ENCODE measurements around the gene CLPTM1. TPM values are rescaled to one million over a fixed set of nuclear protein-coding genes. Genes with fewer than 3 reads are reported as not detected.

CLPTM1 gene
- total RNA-seq, 1 experiment from 2014 or later: 82.0 TPM

GRCh38 chr19:45016388-45017314 is 61.5 kb downstream of the CLPTM1 start:
- no peak overlapping the region for H3K27ac ChIP-seq (ENCODE audit: insufficient read length, low read depth, low read length)
- no peak overlapping the region for H3K9ac ChIP-seq (ENCODE audit: extremely low read depth, insufficient read length, low read length)
- TF ChIP-seq CTCF (conservative IDR thresholded peaks at IDR 0.05): peak; percentile 85
- Mint-ChIP-seq H3K9me3 (no peaks in the 10 kb centered on the region), H3K4me3 (no peak overlapping the region), H3K27me3 (ENCODE audit: low read depth) (no peaks in the 10 kb centered on the region), H3K27ac (no peak overlapping the region; a peak in 2 of 7 replicates), H3K4me1 (peaks cover 7% of the 10 kb centered on the region in 2 experiments), H3K36me3 (ENCODE audit: insufficient read depth in 1 of 3, low read depth in 3 of 3) (peaks cover 0 to 8% (median 7%) of the 10 kb centered on the region in 3 experiments; a peak in 3 of 7 replicates)
- H3K27me3 ChIP-seq (ENCODE audit: insufficient read depth, low read length): no peaks in the 10 kb centered on the region
- H2AFZ ChIP-seq (ENCODE audit: low read length): no peak overlapping the region
- H3K23ac ChIP-seq (ENCODE audit: insufficient read length, low read depth, low read length): no peak overlapping the region
- no peaks in the 10 kb centered on the region for H3K9me3 ChIP-seq (ENCODE audit: control insufficient read depth, low read depth, low read length)
- no peaks in the 10 kb centered on the region for H4K20me1 ChIP-seq (ENCODE audit: control insufficient read depth, insufficient read depth, insufficient read length)
- H2AK5ac ChIP-seq (ENCODE audit: insufficient read length, low read length): no peak overlapping the region
- no peak overlapping the region for H3K4ac ChIP-seq (ENCODE audit: low read depth, low read length)
- no peak overlapping the region for H3K56ac ChIP-seq (ENCODE audit: insufficient read length, low read depth, low read length)
- no CpG with 5 or more reads among the region's 13 CpGs for WGBS (ENCODE audit: extremely low coverage, insufficient read length, low lambda C conversion rate)
- H3K4me1 ChIP-seq (ENCODE audit: insufficient read depth, low read length): no peaks in the 10 kb centered on the region
- no peak overlapping the region for H4K91ac ChIP-seq (ENCODE audit: insufficient read length, low read depth, low read length)
- no peak overlapping the region for H2BK120ac ChIP-seq (ENCODE audit: low read depth, low read length, poor library complexity, severe bottlenecking)
- no peaks in the 10 kb centered on the region for H3K79me1 ChIP-seq (ENCODE audit: insufficient read depth, low read depth, low read length, poor library complexity, severe bottlenecking)
- no peaks in the 10 kb centered on the region for H3K79me2 ChIP-seq (ENCODE audit: insufficient read depth, low read length)
- no peak overlapping the region for H4K8ac ChIP-seq (replicated peaks; ENCODE audit: insufficient read length, low read depth, low read length)
- H3T11ph ChIP-seq (ENCODE audit: low read length): no peak overlapping the region
- H3K23me2 ChIP-seq (ENCODE audit: insufficient read length, low read depth, low read length, poor library complexity, severe bottlenecking): no peaks in the 10 kb centered on the region
- peak; percentile 81 for DNase-seq
- H3K4me2 ChIP-seq (ENCODE audit: insufficient read depth, insufficient read length, low read length): no peak overlapping the region
- no peak overlapping the region for H3K14ac ChIP-seq (ENCODE audit: insufficient read depth, low read length)
- H4K5ac ChIP-seq (ENCODE audit: insufficient read length, low read depth, low read length): no peak overlapping the region
- H2BK12ac ChIP-seq (ENCODE audit: insufficient read length, low read depth, low read length): no peak overlapping the region
- H2BK5ac ChIP-seq (ENCODE audit: insufficient read length, low read length): no peak overlapping the region
- H3K18ac ChIP-seq (ENCODE audit: insufficient read length, low read depth, low read length): no peak overlapping the region
- H2BK15ac ChIP-seq (ENCODE audit: low read depth, low read length): no peak overlapping the region
- H2BK20ac ChIP-seq (ENCODE audit: low read depth, low read length, poor library complexity, severe bottlenecking): no peak overlapping the region
